ENCODE data around the gene LRP4. TPM values are rescaled to one million over a fixed set of nuclear protein-coding genes. Genes with fewer than 3 reads are reported as not detected.

The LRP4 gene
- total RNA-seq, 1 experiment from 2014 or later = 9.6 TPM

GRCh38 chr11:46849631-46850030, 68.7 kb downstream of the LRP4 start:
- Histone ChIP-seq H3K36me3 (ENCODE audit: low read depth) (no peaks in the 10 kb centered on the region), H3K4me1 (replicated peaks; ENCODE audit: insufficient read depth) (peaks cover 10% of the 10 kb centered on the region), H2AFZ (no peak overlapping the region), H3F3A (ENCODE audit: insufficient read depth, low read depth) (no peaks in the 10 kb centered on the region), H3K9me3 (ENCODE audit: insufficient read depth, low read depth) (no peaks in the 10 kb centered on the region; the same call in 1 of the 2 replicates), H3K4me2 (no peak overlapping the region), H3K27ac (no peak overlapping the region), H3K27me3 (ENCODE audit: insufficient read depth, low read depth) (no peaks in the 10 kb centered on the region), H3K9me2 (ENCODE audit: insufficient read depth) (no peaks in the 10 kb centered on the region), H4K20me1 (ENCODE audit: insufficient read depth) (no peaks in the 10 kb centered on the region; the same call in 1 of the 2 replicates), H3K4me3 (no peak overlapping the region), H3K79me2 (ENCODE audit: low read depth) (peaks cover 10% of the 10 kb centered on the region)
- ChIA-PET POLR2A (ENCODE audit: unreplicated experiment) (no interaction called here), CTCF (no interaction called here)
- no peak for DNase-seq
- no peak for TF ChIP-seq EZH2 (IDR thresholded peaks at IDR 0.05; ENCODE audit: low read depth)
- TF ChIP-seq CTCF (conservative IDR thresholded peaks at IDR 0.05) = no peak
- intact Hi-C loops (cut with micrococcal nuclease; ENCODE audit: unreplicated experiment) = no loop called here
- BruUV-seq (replicated peaks) = no TSS peak

- peak overlapping the region; percentile 86 for H2AFZ ChIP-seq
- no peaks in the 10 kb centered on the region for H3K36me3 ChIP-seq (ENCODE audit: low read depth)
- peak overlapping the region; percentile 85 for H3K4me2 ChIP-seq
- peaks cover 18% of the 10 kb centered on the region for H4K20me1 ChIP-seq (ENCODE audit: insufficient read depth)
- H3K79me2 ChIP-seq (ENCODE audit: low read depth) = peaks cover 42% of the 10 kb centered on the region
- TF ChIP-seq CTCF (conservative IDR thresholded peaks at IDR 0.05) = no peak
- TF ChIP-seq EZH2 (IDR thresholded peaks at IDR 0.05; ENCODE audit: low read depth) = no peak
- no peaks in the 10 kb centered on the region for H3K9me2 ChIP-seq (ENCODE audit: insufficient read depth)
- H3K4me3 ChIP-seq = peak overlapping the region; percentile 95
- H3K9me3 ChIP-seq (ENCODE audit: insufficient read depth, low read depth) = no peaks in the 10 kb centered on the region; the same call in 1 of the 2 replicates
- H3K27me3 ChIP-seq (ENCODE audit: insufficient read depth, low read depth) = no peaks in the 10 kb centered on the region
- peaks cover 22% of the 10 kb centered on the region for H3K4me1 ChIP-seq (replicated peaks; ENCODE audit: insufficient read depth)
- BruUV-seq (replicated peaks) = TSS peak; percentile 66
- H3F3A ChIP-seq (ENCODE audit: insufficient read depth, low read depth) = no peaks in the 10 kb centered on the region; the same call in 1 of the 2 replicates
- CTCF ChIA-PET = interaction anchor here (0.6 kb wide), 1 partner anchor 15 kb away, joined by 11 read pairs; no protein-coding TSS in a partner anchor
- no peak for DNase-seq
- no peak overlapping the region for H3K27ac ChIP-seq
- POLR2A ChIA-PET (ENCODE audit: unreplicated experiment) = interaction anchor here (0.6 to 0.8 kb wide), 2 partner anchors 15 to 20 kb away, joined by 3 to 18 read pairs; no protein-coding TSS in a partner anchor
- intact Hi-C loops (cut with micrococcal nuclease; ENCODE audit: unreplicated experiment) = loop anchor here (1.0 kb wide), 1 partner anchor 20 kb away; no protein-coding TSS in a partner anchor
Observed at GRCh38 chr11:46846510-46846830, 71.9 kb downstream of the LRP4 start.

GRCh38 chr11:46845740-46846509, 72.4 kb downstream of the LRP4 start, which contains the start of gene CKAP5:
Gene CKAP5, minus strand, starts transcription at chr11:46846280. Its CDS starts 25,049 bp downstream, at chr11:46821231.
- H3F3A ChIP-seq (ENCODE audit: insufficient read depth, low read depth) = no peaks in the 10 kb centered on the region; the same call in 1 of the 2 replicates
- peaks cover 22% of the 10 kb centered on the region for H3K4me1 ChIP-seq (replicated peaks; ENCODE audit: insufficient read depth)
- BruUV-seq (replicated peaks) = no TSS peak
- peak within 1 kb of the TSS; percentile 85 for H3K4me2 ChIP-seq
- intact Hi-C loops (cut with micrococcal nuclease; ENCODE audit: unreplicated experiment) = loop anchor here (1.0 kb wide), 1 partner anchor 20 kb away; no protein-coding TSS in a partner anchor
- peak within 1 kb of the TSS; percentile 86 for H2AFZ ChIP-seq
- ChIA-PET CTCF (interaction anchor here (0.6 kb wide), 1 partner anchor 16 kb away, joined by 11 read pairs; no protein-coding TSS in a partner anchor), POLR2A (ENCODE audit: unreplicated experiment) (interaction anchor here (0.6 to 0.8 kb wide), 3 partner anchors 16 to 396 kb away, joined by 3 to 18 read pairs (median 4); no protein-coding TSS in a partner anchor)
- H3K36me3 ChIP-seq (ENCODE audit: low read depth) = no peaks in the 10 kb centered on the region
- H3K9me3 ChIP-seq (ENCODE audit: insufficient read depth, low read depth) = no peaks in the 10 kb centered on the region; the same call in 1 of the 2 replicates
- no peaks in the 10 kb centered on the region for H3K27me3 ChIP-seq (ENCODE audit: insufficient read depth, low read depth)
- H3K27ac ChIP-seq = peak within 1 kb of the TSS; percentile 50; the same call in 1 of the 2 replicates
- peaks cover 47% of the 10 kb centered on the region for H3K79me2 ChIP-seq (ENCODE audit: low read depth)
- peak within 1 kb of the TSS; percentile 95 for H3K4me3 ChIP-seq
- peaks cover 20% of the 10 kb centered on the region for H4K20me1 ChIP-seq (ENCODE audit: insufficient read depth)
- no peaks in the 10 kb centered on the region for H3K9me2 ChIP-seq (ENCODE audit: insufficient read depth)
- TF ChIP-seq CTCF (conservative IDR thresholded peaks at IDR 0.05) (no peak), EZH2 (IDR thresholded peaks at IDR 0.05; ENCODE audit: low read depth) (no peak)
- DNase-seq = peak; percentile 73 to 86

All from PC-9 (cell line).